ENCODE measurements around the gene PSMC3.

The PSMC3 gene

GRCh38 chr11:47394322-47395222, 31.7 kb downstream of the PSMC3 start:
- DNase-seq (ENCODE audit: low read depth): no peak

- no peak for DNase-seq (ENCODE audit: low read depth)
These were observed 32.3 kb downstream of the PSMC3 start for GRCh38 chr11:47394050-47394321.

- peak; percentile 50 for DNase-seq (ENCODE audit: low read depth)
These were observed 32.8 kb downstream of the PSMC3 start for GRCh38 chr11:47393163-47394049.

GRCh38 chr11:47392546-47393162, 33.6 kb downstream of the PSMC3 start:
- no peak for DNase-seq (ENCODE audit: low read depth)

GRCh38 chr11:47391711-47392432, 34.4 kb downstream of the PSMC3 start:
- DNase-seq (ENCODE audit: low read depth): no peak

- DNase-seq (ENCODE audit: low read depth): no peak
These were observed 35.1 kb downstream of the PSMC3 start for GRCh38 chr11:47391077-47391583.

- DNase-seq (ENCODE audit: low read depth): no peak
These were observed 35.8 kb downstream of the PSMC3 start for GRCh38 chr11:47390422-47390760.

GRCh38 chr11:47389577-47390421, 36.4 kb downstream of the PSMC3 start:
- no peak for DNase-seq (ENCODE audit: low read depth)

- no peak for DNase-seq (ENCODE audit: low read depth)
These were observed 37.3 kb downstream of the PSMC3 start for GRCh38 chr11:47388697-47389576.

- DNase-seq (ENCODE audit: low read depth): no peak
These were observed 38.1 kb downstream of the PSMC3 start for GRCh38 chr11:47387944-47388696.

- no peak for DNase-seq (ENCODE audit: low read depth)
These were observed 41.7 kb downstream of the PSMC3 start for GRCh38 chr11:47384498-47384897.

GRCh38 chr11:47383071-47383470, 43.2 kb downstream of the PSMC3 start:
- no peak for DNase-seq (ENCODE audit: low read depth)

GRCh38 chr11:47380078-47380477, 46.2 kb downstream of the PSMC3 start:
- no peak for DNase-seq (ENCODE audit: low read depth)

- DNase-seq (ENCODE audit: low read depth): no peak
These were observed 46.9 kb downstream of the PSMC3 start for GRCh38 chr11:47379317-47379716.

- no peak for DNase-seq (ENCODE audit: low read depth)
These were observed 47.4 kb downstream of the PSMC3 start for GRCh38 chr11:47378836-47379170.

GRCh38 chr11:47378010-47378835, 48.0 kb downstream of the PSMC3 start, which contains the start of gene SPI1:
SPI1 (minus strand) TSS chr11:47378547; CDS start chr11:47378353, 194 bp downstream.
- no peak for DNase-seq (ENCODE audit: low read depth)

GRCh38 chr11:47377571-47378009, 48.6 kb downstream of the PSMC3 start:
- no peak for DNase-seq (ENCODE audit: low read depth)

All from ELR (cell line).